ENCODE measurements around the gene HMCN1. TPM values are rescaled to one million over a fixed set of nuclear protein-coding genes. Genes with fewer than 3 reads are reported as not detected.
A peak's percentile ranks its signal among the peaks of the same experiment; 100 is the strongest.
"Not testable (repeated sequence)": the region's sequence is repeated elsewhere in the genome, so short reads cannot be mapped to it uniquely, and the experiment has no call there.

The HMCN1 gene
- total RNA-seq, 1 donor from 2014 or later: 13.3 TPM

DNA sequence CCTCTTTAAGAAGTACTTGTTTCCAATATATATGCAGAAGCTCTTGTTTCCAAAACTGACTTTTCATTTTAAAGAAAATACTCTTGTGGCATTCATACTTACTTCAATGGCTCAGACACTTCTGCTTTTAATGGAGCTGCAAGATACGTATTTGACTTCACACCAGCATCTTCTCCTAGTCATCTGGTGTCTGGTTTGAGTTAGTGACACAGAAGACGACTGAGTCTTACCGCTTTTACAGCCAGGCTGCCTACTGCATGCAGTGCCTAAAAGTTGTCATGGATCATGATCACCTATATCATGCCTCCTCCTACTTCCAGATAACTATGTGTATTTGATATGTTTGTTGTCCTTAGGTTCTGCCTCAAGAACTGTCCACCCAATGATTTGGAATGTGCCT lies 455.0 kb downstream of the HMCN1 start:
- no peak for DNase-seq (ENCODE audit: low read depth in 2 of 2)

DNA sequence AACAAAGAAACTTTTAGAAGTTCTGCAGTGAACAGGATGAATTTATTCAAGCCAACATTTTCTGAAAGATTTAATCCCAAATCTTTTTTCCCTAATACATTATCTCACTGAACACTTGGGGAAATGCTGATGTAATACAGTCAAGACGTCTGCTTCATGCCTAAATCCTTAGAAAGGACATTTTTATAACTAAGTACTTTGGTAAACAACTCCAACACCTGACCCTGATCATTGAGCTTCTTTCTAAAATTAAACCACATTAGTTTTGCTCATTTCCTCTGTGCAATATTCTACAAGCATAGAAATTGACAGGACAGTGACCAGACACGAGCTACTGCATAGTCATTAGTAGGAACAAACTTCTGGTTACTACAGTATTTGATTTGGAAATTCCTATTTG lies 457.3 kb downstream of the HMCN1 start:
- DNase-seq (ENCODE audit: low read depth in 2 of 2): no peak

DNA sequence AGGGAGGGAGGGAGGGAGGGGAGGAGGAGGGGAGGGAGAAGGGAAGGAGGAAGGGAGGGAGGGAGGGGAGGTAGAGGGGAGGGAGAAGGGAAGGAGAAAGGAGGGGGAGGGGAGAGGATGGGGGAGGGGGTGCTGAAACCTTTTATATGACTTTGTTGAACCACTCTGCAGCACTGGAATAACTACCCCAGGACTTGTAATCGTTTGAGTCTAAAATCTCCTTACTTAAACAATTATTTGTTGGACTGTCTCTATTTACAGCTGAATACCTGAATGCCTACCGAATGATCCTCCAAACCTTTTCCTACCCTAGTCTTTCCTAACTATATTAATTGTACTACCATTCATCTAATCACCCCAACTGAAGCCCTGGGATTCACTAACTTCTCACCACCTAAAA lies 459.0 kb downstream of the HMCN1 start:
- no peak for DNase-seq (ENCODE audit: low read depth in 2 of 2)

DNA sequence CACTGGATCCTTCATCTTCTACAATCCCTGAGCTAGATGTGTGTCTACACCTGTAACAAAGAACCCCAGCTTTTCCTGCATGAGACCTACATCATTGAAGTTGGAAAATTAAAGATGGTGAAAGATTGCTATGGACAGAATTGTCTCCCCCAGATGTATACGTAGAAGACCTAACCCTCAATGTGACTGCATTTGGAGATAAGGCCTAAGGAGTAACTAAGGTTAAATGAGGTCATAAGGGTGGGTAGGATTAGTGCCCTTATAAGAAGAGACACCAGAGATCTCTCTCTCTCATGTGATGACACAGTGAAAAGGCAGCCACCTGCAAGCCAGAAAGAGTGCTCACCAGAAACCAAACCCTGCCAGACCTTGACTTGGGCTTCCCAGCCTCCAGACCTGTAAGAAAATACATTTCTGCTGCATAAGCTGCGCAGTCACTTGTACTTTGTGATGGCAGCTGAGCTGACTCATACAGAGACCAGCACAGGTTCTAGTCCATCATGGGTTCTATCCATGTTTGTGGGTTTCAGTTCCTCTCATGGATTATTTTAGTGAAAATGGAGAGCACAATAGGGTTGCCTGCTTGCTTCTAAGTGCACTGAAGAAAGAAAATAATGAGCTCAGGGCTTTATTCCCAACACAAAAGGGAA lies 460.0 kb downstream of the HMCN1 start:
- no peak for DNase-seq (ENCODE audit: low read depth in 2 of 2)

DNA sequence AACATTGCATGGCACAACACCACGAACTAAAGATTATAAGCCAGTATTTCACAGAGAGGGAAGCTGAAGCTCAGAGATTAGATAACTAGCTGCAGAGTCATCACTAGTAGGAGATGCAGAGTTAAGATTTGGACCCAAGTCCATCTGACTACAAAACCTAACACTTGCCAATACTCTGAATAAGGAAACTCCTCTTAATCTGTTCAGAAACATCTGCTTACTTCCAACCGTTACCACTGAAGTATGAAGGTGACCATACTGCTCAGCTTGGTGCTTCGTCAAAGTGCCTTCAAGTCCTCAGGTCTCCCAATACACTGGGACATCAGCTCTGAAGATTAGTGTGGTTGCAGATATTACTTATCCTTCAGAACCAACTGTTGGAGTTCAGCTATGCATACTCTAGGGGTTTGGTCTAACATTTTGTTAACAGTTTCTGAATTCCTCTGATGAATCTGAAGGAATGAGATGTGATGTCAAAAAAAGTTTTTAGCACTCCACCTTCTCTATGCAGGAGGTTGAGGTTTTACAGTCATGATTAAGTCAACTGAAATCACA lies 461.3 kb downstream of the HMCN1 start:
- DNase-seq (ENCODE audit: low read depth in 2 of 2): no peak

DNA sequence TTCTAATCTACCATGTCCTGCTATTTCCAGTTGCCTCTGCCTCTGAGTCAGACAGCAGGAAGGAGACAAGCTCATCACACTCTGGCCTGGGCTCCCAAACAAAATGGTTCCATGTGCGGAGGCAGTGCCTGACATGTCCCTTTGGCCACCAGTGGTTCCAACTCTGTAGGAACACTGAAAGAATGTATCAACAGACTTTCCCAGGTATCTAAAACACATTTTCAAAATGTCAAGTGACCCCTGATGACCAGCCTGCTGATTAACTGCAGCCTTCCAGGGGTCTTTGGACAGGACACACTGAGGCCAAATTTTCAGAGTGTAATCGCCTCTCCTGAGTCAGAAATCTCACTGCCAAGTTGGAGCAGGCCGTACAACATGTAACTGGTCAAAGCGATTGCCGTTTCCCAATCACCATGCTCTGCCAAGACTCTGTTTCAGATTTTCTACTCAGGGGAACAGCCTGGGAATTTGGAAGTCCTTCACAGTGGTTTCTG lies 468.1 kb downstream of the HMCN1 start:
- no peak for DNase-seq (ENCODE audit: low read depth in 2 of 2)

DNA sequence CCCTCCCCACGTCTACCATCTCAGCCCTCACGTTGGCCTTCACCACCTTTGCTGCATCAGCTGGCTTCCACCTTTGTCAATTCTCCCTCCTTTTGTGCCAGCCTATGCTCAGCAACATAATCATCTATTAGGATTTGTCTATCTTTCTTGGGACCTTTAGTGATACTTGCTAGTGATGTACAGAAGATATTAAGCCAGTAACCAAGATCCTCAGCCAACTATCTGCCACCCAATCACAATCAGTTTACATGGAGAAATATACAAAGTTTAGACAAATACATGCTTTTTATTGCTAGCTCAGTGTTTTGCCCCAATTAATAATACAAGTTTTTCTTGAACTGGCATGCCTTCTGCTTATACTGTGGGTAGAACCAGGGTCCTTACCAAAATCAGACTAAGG lies 468.6 kb downstream of the HMCN1 start:
- DNase-seq (ENCODE audit: low read depth in 2 of 2): no peak

DNA sequence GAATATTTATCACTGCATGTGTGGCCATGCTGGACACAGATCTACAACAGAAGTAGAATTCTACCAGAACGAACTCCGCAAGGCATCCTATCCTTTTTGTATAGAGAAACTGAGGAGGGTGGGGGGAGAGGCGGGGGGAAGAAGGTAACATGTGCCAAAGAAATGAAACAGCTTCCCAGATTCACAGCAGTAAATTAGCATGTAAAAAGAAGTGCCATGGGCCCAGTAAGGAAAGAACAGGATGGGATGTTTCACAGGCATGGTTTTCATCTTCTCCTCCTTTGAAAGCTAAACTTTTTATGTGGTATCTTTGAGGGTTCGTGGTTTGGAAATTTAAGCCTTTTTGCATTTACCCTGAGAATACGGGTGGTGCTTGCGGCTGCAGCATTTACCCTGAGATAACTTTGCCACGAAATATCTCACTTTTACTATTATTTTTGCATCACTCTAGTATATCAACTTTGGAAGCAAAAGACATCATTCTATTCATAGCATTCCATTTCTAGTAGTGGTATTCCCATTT lies 471.9 kb downstream of the HMCN1 start:
- no peak for DNase-seq (ENCODE audit: low read depth in 2 of 2)

DNA sequence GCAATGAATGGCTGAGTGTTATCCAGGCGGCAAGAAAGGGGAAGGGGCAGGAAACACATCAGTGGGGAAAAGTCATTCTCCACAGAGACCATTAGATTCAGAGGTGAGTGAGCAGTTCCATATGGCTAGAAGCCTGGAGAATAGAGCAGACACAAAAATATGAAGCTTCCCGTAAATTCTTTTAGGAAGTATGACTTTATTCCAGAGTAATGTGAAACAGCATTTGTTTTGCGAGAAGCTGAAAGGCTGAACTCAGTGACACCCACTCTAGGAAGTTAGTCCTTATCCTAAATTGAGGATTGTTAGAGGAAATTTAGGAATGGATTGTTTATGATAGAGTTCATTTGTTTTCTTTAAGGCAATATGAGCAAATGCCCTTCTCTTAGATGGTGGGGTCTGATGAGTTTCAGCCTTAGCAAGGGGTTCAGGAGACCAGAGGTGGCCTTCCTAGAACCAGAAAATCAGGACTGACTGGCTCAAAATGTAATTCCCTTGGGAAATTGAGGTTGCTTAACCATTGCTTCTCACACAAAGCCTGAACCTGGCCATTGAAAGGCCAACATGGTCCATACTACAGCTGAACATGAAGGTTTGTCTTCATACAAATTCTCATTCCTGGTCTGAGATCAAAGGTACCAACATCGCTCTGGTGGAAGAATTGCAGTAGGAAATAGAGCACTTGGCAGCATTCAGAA lies 473.3 kb downstream of the HMCN1 start:
- DNase-seq (ENCODE audit: low read depth in 2 of 2): no peak

DNA sequence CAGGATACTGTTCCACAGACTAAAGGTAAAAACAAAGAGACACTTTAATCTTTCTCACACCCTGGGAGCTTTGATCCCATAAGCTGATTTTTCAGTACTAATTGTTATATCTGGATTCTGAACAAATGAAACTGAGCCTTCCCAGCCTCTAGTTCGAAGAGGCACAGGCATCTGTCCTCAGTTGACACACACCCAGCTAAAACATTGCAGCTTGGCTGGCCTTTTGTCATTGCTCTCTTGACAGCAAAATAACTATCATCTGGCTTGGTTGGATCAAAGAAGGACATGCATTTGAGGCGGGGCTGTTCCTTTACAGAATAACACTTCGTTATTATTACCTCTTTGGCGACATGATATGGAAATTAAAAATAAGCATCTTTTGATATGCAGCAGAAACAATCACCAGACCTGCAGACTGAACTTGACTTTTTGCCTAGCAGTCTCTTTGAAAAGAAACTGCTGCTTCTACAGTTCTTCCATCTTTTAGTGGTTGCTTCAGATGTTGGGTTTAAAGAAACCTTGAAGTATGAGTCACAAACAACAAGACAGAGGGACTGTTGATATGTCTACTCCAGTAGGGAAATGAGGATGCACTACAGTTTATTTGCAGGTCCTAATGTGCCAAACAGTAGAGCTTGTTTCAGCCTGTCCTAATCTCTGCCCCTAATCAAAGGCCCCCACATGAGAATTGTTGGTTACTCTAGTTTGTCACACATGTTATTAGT lies 474.4 kb downstream of the HMCN1 start:
- no peak for DNase-seq (ENCODE audit: low read depth in 2 of 2)

DNA sequence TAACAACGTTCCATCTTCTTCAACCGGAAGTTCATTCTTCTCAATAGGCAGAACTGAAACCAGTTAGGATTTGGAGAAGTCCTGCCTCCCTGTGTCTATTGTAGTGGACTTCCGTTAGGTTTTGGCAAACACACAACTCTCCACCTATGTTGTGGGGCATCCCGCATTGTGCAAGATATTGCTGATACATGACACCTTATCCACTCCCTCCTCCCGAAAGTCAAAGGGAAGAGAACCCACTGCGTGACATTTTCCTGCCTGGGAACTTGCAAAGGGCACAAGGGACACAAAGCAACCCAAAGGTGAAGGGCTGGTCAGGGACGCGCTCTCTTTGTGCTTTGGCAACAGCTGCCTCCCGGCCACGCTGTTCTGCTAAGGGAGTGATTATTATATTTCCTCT lies 476.1 kb downstream of the HMCN1 start:
- peak in 1 of 2 donors; percentile 29 for DNase-seq (ENCODE audit: low read depth in 2 of 2)

DNA sequence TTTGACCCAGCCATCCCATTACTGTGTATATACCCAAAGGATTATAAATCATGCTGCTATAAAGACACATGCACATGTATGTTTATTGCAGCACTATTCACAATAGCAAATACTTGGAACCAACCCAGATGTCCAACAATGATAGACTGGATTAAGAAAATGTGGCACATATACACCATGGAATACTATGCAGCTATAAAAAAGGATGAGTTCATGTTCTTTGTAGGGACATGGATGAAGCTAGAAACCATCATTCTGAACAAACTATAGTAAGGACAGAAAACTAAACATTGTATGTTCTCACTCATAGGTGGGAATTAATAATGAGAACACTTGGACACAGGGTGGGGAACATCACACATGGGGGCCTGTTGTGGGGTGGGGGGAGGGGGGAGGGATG lies 477.4 kb downstream of the HMCN1 start:
- DNase-seq (ENCODE audit: low read depth in 2 of 2): not testable (repeated sequence)

DNA sequence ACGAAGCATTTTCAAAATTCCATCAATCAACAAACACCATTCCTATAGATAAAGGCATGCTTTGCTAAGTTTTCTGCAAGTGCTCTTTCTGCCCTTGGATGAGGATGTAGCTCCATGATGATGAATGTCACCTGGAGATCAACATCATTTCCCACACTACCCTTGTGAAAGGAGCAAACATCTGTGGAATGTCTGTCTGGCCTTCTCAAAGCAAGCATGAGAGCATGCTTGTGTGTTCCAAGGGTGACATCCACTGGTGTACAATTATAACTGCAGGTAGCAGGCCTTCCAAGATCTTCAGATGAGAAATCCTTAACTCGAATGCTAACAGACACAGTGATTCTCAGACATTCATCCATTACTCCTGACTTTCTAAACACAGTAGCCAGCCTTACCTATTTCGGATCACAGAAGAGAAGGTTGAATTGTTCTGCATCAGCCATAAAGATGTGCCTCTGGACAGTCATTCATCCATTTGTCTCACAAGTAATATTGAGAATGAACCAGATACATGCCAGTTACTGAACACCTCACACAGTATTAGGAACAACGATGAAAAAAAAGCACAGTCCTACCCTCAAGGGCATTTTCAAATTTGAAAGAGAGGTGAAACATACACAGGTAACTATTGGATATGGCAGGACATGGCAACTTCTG lies 478.5 kb downstream of the HMCN1 start:
- DNase-seq (ENCODE audit: low read depth in 2 of 2): peak; percentile 90

DNA sequence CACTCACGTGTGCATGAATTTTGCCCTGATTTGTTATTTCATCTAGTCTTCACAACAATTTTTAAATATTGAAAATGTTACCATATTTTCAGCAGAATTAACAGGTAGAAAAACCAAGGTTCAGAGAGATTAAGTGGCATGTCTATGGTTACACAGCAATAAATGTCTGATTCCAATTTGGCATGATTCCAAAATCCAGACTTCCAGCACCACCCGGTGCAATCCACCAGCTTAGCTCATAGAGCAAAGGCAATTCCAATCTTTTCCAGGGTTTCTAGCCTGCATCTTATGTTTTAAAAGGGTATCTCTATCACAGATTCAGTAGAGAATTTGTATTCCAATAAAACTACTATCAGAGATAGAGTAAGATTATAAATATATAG lies 479.0 kb downstream of the HMCN1 start:
- peak in 1 of 2 donors; percentile 9 for DNase-seq (ENCODE audit: low read depth in 2 of 2)

DNA sequence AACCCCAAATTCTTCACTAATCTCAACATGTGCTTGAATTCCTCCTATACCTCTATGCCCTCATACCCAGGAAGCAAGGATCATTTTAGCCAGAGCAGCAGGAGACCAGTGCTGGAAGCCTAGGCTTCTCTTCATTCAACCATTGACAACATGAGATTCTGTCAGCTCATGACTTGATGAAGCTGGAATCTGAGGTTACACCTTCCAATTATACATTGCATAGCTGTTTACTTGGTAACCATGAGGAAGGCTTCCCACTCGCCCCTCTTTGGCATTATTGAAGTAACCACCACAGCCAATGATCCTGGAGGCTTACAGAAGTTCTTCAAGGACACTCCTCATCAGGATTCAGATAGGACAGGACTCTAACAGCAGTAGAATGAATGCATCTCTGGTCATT lies 480.6 kb downstream of the HMCN1 start:
- DNase-seq (ENCODE audit: low read depth in 2 of 2): no peak

DNA sequence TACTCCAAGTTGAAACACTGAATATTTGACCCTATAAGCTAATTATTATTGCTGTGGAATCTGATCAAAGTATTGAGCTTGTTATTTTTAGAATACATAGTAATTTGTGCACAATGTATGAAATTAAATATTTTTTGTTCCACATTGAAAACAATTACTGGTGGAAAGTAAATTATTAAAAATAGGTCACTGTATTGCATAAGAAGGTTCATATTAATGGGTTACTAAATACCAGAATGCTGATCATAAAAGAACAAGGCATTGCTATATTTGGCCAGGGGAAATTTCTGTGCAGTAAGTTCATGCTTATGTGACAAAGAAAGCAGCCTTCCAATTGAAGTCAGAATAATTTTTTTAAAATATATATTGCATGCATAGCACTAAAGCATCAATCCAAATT lies 481.4 kb downstream of the HMCN1 start:
- DNase-seq (ENCODE audit: low read depth in 2 of 2): no peak

DNA sequence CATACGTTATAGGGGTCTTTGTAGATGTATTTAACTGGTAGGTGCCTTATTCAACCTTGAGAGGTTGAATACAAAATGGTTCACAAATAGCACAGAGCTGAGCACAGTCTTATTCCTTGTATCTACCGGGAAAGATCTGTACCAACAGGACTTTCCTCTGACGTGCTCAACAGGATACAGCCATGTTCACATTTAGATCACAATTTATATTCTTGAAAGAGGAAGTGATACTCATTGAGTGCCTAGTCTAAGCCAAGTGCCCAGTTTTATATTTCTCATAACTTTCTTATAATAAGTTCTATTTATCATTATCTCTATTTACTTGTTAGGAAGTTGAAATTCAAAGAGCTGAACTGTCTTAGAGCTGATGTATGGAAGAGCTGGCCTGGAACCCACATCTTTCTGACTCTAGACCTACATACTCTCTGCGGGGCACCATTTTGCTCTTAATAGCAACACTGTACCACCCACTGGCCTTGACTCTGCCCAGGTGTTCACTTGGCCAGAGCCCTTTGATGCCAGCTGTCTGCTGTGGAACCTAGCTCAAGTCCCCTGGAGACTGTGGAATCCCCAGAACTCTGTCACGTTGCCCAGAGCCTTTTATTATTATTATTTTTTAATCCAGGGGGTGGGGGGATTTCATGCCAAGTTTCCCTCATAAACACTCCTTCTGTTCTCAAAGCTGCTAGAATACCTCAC lies 484.6 kb downstream of the HMCN1 start:
- no peak for DNase-seq (ENCODE audit: low read depth in 2 of 2)

DNA sequence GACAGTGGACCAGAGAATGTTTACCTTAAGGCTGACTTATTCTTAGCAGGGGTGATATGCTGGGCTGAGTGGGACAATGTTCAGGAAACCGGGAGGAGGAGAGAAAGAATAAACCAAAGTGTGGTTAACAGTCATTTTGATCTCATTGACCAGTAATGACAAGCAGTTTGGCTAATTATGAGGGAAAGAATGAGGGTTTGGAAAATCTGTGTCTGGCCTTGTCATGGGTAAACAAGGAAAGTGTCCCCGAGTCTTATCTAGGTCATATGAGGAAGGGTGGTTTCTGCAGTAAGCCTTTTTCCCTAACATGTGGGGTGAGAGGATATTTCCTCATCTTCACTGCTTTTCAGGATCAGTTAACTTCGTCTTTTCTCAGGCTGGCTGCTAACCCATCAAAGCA lies 485.9 kb downstream of the HMCN1 start:
- DNase-seq (ENCODE audit: low read depth in 2 of 2): no peak

DNA sequence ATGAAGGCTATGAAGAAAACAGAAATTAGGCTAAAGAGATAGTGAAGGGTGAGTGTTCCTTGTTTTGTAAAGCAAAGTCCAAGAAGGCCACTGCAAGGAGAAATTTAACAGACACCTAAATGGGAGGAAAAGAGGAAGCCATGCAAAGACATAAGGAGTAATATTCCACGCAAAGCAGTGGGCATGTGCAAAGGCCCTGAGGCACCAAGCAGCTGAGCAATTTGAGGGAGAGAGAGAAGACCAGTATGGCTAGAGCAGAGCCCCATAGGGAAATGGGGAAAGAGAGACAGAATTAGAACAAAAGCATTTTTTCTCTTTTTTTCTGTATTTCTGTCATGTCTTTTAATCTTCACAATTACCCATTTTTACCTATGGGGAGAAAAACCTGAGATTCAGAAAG lies 486.7 kb downstream of the HMCN1 start:
- no peak for DNase-seq (ENCODE audit: low read depth in 2 of 2)

DNA sequence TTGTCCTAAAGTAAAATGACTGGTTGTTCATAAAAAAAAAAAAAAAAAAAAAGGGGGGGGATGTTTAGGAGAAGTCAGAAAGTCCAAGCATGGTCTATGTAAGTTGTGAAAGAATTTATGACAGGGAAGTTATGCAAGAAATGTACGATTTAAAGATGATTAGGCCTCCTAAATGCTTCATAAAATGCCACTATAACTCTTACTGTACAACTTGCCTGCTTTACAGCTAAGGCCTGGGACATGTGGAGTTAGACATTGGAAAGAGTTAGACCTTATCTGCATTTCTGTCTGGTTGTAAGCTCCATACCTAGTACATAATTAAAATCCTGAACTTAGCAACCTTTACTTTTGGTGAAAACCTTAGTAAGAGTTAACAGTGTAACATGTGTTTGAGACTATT lies 490.9 kb downstream of the HMCN1 start:
- no peak for DNase-seq (ENCODE audit: low read depth in 2 of 2)

DNA sequence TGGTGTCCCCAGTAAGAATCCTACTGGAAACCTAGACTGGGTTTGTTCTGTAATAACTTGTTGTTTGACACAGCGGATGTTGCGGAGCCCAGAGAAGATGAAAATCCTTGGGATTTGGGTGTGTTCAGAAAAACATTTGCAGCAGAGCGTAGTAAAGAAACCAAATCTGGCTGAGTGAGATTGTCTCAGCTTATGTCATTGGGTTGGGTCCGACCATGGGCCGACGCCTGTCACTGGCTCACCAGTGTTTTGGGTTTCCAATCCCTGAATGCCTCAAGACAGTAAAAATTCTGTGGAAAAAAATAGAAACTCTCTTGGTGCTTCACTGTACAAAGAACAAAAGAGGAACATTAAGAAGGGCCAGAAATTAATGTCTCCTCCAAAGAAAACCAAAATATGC lies 494.6 kb downstream of the HMCN1 start:
- DNase-seq (ENCODE audit: low read depth in 2 of 2): no peak
